T-helper 2 cell treated with Interferon-gamma antibody and Interleukin-4, amounts not matched to agents 100 ng/mL and 5 ng/mL, for 36 hours (primary cell): Measurements from ENCODE around the gene NES. TPM values are rescaled to one million over a fixed set of nuclear protein-coding genes. Genes with fewer than 3 reads are reported as not detected.

Experiments used
- intact Hi-C: fragments of 100-400 bp; cut with micrococcal nuclease; formaldehyde crosslinking; loops from one replicate; pipeline ENCODE4 v1.15.1; 2023
- total RNA-seq: library from RNA; stranded (reverse); gene quantifications from 2 replicates; pipeline ENCODE4 v1.2.3, GENCODE V29; 2022

NES gene
- total RNA-seq, 1 donor from 2014 or later, result not detected

DNA sequence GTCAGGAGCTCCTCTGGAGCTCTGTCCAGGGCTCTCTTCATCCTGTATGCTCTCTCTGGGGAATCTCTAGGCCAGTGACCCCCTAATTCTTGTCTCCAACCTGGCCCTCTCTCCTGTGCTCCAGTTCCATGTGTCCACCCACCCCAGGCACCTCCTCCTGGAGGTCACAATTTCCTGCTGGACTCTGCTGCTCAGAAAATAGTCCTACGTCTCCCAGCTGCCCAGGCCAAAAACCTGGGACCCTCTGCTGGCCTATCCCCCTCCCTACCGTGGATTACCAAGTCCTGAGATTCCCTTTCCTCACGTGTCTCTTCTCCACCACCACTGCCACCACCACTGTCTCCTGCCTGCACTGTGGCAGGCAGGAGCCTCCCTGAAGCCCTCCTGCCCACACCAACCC lies 11.7 kb downstream of the NES start:
- intact Hi-C loops, result no loop called here

DNA sequence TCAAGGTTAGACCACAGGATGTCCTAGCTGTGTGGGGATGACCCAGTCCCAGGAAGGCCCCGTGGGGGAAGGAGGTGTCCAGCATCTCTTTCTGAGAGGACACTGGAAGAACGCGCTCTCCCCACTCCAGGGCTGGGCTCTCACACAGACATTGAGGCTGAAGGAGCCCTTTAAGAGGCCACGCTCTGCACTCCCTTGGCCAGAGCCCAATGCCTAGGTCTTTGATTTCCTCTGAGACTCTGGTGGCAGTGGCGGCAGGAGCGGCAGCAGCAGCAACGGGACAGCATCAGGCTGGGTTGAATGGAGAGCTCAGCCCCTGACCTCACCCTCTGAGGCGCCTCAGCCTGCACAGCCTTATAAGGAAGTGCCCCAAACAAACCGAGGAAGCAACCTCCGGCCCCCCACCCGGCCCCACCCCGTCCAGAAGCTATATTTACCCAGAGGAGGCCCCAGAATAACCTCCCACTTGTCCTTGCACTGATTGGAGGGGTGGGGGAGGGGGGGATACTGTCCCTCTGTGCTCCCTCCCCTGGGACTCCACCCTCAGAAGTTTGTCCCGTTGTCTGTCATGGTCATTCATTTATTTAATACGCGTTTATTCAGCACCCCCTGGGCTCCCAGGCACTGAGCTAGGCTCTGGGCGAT lies 12.3 kb downstream of the NES start:
- intact Hi-C loops, result no loop called here

DNA sequence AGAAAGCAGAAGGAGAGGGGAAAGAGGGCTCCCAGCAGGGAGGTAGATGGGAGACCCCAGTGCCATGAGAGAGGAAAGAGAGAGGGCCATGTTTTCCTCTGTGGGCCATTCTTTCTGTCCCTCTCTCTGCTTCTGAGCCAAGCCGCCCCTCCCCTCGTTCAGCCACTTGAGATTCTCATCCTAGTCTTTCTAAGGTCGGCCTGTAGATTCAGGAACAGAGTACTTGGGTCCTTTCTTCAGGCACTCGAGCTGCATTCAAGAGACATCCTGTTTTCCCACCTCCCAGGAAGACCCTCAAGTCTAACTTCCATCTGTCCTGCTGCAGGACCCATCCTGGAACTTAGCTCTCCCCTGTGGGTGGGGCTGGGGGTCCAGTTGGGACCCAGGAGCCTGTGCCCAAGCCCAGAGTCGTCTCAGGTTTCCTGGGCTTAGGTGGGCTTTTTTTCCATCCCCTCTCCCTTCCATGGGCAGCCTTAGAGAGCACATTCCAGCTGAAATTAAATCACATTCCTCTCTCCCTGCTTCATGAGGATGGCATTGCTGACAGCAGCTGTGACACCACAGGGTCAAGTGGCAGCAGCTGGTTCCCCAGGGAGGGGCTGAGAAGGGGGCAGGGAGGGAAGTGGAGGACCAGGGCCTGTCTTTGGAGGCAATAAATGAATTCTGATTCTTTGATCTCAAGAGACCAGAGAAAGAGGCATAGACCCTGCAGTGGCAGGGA lies 13.0 kb downstream of the NES start:
- intact Hi-C loops, result no loop called here

DNA sequence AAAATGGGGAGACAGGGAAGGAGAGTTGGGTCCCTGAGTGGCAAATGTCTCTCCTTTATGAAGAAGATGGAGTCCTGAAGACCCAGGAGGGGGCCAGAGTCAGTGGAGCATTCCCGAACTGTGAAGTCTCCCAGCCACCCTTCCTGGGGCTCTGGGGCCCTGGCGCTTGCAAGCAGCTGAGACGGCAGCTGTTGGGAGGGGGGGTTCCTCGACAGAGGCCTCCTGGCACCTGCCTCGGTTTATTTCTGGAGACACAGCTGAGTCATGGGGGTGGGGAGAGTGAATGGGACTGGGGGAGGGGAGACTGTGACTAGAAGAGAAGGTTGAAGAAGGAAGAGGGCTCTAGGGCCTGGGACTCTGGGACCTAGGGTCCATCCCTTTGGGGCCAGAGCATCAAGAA lies 14.0 kb downstream of the NES start:
- intact Hi-C loops, result no loop called here

DNA sequence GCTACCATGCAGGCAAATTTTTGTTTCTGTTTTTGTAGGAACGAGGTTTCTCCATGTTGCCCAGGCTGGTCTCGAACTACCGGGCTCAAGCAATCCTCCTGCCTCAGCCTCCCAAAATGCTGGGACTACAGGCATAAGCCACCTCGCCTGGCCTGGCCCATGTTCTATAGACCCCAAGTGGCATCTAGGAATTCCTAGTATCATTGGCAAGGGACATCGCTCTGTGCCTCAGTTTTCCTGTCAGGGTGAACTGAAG lies 14.5 kb downstream of the NES start:
- intact Hi-C loops, result no loop called here

DNA sequence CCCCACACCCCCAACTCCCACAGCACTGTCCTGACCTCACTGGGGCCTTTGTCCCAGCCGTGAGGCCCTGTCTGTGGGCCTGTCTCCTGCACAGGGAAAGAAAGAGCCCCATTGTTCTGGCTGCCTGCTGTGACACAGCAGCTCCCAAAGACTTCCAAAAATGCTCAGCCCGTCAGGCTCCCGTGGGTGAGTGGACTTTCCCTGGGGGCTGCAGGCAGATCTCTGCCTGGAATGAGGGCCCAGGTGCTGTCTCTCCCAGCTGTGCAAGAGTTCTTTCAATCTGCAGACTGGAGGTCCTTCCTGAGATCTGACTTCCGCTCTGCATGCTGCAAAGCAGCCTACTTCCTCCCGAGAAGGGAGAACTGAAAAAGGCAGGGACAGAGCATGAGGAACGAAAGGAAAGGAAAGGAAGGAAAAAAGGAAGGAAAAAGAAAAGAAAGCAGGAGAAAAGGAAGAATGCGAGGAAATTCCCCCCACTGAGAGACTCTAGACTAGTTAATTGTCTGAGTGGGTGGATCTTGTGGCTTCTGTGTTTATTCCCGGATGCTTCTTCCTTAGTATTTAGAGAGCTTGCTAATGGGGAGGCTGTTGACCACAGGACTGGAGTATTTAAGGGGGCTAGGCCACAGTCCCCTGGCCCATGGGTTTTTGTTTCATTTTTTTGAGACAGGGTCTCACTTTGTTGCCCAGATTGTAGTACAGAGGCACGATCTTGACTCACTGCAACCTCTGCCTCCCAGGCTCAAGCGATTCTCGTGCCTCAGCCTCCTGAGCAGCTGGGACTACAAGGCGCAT lies 15.0 kb downstream of the NES start:
- intact Hi-C loops, result no loop called here

DNA sequence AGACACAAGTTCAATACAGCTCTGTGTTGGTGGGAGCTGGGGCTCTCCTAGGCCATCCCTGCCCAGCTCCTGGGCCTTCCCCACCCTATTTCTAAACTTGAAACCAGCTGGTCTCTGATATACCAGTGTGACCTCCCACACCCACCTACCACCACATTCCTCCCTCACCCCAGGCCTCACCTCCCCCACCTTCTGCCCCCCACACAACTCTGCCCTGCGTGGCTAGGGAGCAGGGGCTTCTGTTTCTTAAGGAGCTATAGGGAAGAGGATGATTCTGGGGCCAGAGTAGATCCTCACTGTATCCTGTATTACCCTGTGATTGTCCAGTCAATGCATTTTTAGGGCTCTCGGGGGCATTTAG lies 16.5 kb downstream of the NES start:
- intact Hi-C loops, result loop anchor here (1.0 kb wide), 4 partner anchors 18 to 91 kb away; partner anchors contain the start of gene HDGF

DNA sequence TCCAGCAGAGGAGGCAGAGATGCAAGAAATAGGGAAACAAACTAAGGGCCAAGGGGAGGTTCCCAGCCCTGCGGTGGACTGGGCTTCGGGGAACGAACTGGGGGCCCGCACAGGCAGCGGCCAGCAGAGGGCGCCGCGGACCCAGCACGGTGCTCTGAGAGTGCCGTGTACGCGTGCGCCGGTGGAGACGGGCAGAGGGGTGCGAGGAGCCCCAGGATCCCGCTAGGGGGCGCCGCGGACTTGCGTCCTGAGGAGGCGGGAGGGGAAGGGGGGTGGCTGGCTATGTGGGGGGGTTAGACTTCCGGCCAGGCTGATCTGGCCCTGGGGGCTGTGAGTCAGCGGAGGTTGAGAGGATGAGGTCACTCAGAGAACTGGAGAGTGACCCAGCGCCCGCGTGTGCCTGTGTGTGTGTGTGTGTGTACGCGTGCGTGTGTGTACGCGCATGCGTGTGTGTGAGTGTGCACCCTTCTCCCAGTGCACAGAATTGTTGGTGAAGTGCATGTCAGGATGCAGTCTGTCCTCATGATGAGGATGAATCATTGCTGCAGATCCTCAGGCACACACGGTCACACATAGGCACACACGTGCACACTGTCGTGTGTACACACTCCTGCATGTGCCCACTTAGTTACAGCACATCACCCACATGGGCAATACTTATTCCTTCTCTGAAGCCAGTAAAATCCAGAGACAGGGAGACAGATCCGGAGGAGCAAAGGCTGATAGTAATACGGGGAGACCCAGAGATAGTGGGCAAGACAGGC lies 17.0 kb downstream of the NES start:
- intact Hi-C loops, result loop anchor here (1.0 to 5.0 kb wide), 5 partner anchors 18 to 91 kb away; partner anchors contain the start of gene HDGF

DNA sequence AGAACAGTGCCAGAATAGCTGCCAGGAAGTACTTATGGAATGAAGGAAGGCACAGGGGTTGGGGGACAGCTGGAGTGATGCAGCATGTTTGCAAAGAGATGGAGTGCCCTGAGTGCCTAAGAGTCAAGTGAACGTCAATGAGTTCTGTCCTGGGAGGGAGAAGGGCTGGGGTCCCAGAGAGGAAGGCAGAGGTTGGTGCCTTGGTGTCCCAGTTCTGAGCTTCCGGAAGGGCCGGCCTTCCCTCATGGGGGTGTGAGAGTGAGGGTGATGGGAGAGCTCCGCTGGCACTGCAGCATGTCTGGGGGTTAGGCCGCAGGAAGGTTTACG lies 17.6 kb downstream of the NES start:
- intact Hi-C loops, result loop anchor here (5.0 kb wide), 1 partner anchor 77 kb away; no protein-coding TSS in a partner anchor

DNA sequence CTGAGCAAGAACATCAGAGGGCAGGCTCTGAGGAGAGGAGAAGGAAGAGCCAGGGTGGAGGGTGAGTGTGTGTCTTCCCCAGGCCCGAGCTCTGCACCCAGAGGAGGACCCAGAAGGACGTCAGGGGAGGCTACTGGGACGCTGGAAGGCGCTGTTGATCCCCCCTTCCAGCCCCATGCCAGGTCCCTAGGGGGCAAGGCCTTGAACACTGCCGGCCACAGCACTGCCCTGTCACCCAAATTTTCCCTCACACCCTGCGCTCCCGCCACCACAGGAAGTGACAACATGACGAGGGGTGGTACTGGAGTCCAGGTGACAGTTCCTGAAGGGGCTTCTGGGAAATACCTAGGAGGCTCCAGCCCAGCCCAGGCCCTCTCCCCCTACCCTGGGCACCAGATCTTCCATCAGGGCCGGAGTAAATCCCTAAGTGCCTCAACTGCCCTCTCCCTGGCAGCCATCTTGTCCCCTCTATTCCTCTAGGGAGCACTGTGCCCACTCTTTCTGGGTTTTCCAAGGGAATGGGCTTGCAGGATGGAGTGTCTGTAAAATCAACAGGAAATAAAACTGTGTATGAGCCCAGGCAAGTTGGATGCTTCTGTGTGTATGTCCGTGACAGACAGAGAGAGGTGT lies 18.1 kb downstream of the NES start:
- intact Hi-C loops, result loop anchor here (5.0 kb wide), 1 partner anchor 77 kb away; no protein-coding TSS in a partner anchor

DNA sequence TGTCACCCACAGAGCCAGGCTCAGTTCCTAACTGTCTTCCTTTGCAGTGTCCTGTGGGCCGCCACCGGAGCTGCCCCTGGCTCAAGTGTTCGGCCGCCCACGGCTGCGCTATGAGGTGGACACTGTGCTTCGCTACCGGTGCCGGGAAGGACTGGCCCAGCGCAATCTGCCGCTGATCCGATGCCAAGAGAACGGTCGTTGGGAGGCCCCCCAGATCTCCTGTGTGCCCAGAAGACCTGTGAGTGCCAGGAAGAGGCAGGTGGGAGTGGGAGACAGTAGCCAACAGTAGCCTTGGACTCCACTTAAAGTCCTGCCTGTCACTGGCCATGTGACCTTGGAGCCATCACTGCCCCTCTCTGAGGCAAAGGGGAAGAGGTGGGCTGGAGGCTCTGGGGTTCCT lies 18.7 kb downstream of the NES start:
- intact Hi-C loops, result loop anchor here (5.0 kb wide), 1 partner anchor 76 kb away; no protein-coding TSS in a partner anchor

DNA sequence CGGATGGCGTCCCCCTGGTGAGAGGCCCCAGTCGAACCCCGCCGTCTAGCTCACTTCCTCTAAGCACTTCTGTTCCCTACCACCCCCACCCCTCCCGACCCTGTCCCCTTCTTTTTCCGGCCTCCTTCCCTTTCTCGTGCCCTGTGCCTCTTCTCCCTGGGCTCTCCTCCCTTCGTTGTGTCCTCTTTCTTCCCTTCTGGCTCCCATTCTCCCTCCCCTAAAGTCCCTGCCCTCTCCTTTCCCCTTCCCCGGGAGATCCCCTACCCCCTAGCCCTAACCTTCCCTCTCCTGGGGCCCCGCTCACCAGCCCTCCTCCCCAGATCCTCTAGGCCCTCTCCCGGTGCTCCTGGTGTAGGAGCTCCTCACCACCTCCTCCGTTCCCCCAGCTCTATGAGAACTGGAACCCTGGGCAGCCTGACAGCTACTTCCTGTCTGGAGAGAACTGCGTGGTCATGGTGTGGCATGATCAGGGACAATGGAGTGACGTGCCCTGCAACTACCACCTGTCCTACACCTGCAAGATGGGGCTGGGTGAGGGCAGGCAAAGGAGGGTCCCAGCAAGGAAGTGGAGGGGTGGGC lies 19.4 kb downstream of the NES start:
- intact Hi-C loops, result loop anchor here (1.0 to 5.0 kb wide), 2 partner anchors 31 to 76 kb away; no protein-coding TSS in a partner anchor

DNA sequence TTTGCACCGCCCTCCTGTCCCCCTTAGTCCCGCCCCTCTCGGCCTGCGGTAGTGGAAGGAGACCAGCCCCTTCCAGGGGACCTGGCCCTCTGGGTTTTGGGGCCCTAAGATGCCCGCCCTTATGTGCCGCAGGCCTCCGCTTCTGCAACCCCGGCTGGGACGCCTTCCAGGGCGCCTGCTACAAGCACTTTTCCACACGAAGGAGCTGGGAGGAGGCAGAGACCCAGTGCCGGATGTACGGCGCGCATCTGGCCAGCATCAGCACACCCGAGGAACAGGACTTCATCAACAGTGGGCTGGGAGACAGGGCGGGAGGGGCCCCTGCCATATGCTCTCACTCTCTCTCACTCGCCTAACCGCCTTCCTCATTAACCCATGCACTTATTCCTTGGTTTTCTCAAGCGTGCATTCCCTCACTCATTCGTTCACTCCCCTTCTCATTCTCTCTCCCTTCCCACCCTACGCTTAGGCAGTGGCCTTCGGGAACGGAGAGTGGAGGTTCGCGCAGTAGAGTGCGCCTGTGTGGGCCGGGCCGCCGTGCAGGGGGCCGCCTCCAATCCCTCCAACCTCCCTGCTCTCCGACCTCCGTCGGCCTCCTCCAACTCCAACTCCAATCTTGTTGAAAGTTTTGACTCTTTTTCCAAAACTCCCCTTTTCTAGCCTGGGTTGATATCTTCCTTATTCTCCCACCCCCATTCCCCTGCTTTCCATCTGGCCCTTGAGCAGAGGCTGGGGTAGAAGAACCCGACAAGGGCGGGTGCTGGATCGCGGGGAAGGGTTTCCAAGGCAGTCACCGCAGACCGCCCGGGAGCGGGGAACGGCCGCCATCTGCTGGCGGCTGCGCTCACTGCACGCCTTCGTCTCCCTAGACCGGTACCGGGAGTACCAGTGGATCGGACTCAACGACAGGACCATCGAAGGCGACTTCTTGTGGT lies 20.1 kb downstream of the NES start:
- intact Hi-C loops, result loop anchor here (1.0 to 5.0 kb wide), 2 partner anchors 30 to 75 kb away; no protein-coding TSS in a partner anchor

DNA sequence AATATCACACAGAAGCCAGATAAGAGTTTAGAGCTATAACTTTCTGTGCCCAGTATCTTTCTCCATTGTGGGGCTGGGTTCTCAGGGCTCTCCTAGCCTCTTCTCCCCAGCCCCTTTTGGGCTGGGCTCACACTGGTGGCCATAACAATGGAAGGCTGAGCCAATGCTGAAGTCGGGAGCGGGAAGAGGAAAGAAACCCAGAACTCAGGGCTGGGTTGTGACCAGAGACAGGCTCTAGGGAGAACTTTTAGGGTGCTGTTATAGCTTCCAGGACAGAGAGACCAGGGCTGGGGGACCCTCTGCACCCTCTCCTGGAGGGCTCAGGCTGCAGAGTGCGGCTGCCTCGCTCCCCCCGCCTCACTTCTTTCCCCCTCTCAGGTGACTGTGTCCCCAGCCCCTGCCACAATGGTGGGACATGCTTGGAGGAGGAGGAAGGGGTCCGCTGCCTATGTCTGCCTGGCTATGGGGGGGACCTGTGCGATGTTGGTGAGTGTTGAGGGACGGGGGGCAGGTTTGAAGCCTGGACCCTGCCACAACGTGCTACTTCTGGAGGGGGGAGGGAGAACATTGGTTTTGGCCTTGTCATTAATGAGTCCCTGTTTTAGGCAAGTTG lies 21.2 kb downstream of the NES start:
- intact Hi-C loops, result loop anchor here (5.0 kb wide), 1 partner anchor 74 kb away; no protein-coding TSS in a partner anchor

DNA sequence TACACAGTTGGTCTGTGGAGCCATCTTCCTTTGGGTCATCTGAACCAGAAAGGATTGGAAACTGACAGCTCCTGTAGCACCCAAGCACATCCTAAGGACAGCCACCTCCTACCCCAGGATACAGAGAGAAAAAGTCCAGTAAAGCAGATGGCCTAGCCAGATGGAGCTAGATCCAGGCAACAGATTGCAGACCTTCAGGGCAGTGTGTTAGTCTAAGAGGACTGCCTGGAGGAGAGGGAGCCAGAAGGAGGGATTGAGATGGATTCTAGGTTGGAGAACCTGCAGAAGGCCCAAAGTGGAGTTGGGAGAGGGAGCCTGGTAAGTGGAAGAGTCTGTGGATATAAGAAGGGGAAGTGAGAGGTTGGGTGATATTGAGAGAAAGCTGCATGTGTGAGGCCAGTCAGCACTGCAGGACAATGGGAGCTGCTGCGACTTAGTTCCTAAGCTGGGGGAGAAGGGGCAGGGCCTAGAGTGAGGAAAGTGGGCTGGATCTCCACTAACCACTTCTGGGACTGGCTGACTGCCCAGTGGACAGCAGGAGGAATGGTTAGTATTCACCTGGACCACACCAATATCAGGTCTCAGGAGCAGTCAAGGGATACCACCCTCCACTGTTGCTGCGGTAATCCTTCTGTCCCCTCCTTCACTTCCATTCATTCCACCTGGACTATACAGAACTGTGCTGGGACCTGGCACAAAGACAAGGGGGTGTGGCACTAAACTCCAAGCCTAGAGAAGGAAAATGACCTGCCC lies 21.9 kb downstream of the NES start:
- intact Hi-C loops, result loop anchor here (5.0 kb wide), 1 partner anchor 73 kb away; no protein-coding TSS in a partner anchor

DNA sequence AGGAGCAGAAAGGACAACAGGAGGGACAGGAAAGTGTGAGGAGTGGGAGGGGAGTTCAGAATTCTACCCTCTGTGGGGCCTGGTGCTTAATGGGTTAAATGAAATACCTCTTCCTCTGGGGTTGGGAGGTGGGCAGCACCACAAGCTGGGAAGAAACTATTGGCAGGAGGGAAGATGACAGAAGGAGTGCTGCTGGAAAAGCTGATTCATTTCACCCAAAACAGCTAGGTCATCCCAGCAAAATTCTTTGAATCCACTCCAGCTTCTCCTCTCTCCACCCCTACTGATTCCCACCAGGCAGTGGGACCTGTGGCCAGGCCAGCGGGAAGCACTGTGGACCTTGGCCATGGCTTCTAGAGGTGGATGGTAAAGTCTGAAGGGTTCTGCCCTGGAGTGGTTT lies 22.5 kb downstream of the NES start:
- intact Hi-C loops, result loop anchor here (5.0 kb wide), 1 partner anchor 72 kb away; no protein-coding TSS in a partner anchor

DNA sequence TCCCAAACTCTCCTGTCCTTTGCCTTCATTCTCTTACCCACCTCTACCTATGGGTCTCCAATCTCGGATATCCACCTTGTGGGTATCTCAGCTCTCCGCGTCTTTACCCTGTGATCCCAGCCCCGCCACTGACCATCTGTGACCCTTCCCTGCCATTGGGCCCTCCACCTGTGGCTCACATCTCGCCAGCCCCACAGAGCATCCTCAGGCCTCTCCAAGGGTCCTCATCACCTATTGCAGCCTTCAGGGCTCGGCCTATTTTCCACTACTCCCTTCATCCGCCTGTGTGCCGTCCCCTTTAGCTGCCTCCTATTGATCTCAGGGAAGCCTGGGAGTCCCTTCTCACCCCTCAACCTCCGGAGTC lies 24.2 kb downstream of the NES start:
- intact Hi-C loops, result no loop called here
